H1 (cell line): ENCODE data around the gene TEAD4.
A peak's percentile ranks its signal among the peaks of the same experiment; 100 is the strongest.

ENCODE experiments used
- CREB1 ChIP-seq: IDR thresholded peaks from 2 replicates; pipeline ENCODE4 v1.6.1; 2012; ENCODE audit warnings: inconsistent platforms
- CTCF ChIP-seq, 3 experiments: IDR thresholded peaks; 1 replicate in 2 of 3; 2 replicates in 1 of 3; pipeline versions ENCODE4 v1.5.1 to v1.6.1; 2011; ENCODE audit warnings: low read length in 3 of 3, mild to moderate bottlenecking in 3 of 3, inconsistent platforms in 2 of 3, low read depth in 1 of 3, moderate library complexity in 1 of 3; ENCODE audit not compliant: insufficient read depth in 1 of 3; ENCODE audit errors: control extremely low read depth in 1 of 3
- EZH2 ChIP-seq: fragments of 200-600 bp; sonication (generic); IDR thresholded peaks from 2 replicates; pipeline ENCODE4 v1.7.1; 2012; ENCODE audit warnings: low read depth, mild to moderate bottlenecking, moderate library complexity, low read length, inconsistent platforms; ENCODE audit not compliant: severe bottlenecking
- KDM1A ChIP-seq: fragments of 200-600, 300-600 bp; sonication (generic); IDR thresholded peaks from 2 replicates; pipeline ENCODE4 v1.7.1; 2016; ENCODE audit warnings: mild to moderate bottlenecking, low read length, borderline replicate concordance
- POLR2AphosphoS5 ChIP-seq: IDR thresholded peaks from 2 replicates; pipeline ENCODE4 v1.6.1; 2011; ENCODE audit warnings: low read depth, low read length
- RXRA ChIP-seq: IDR thresholded peaks from 2 replicates; pipeline ENCODE4 v1.6.1; 2011; ENCODE audit warnings: low read depth, mild to moderate bottlenecking, low read length, moderate library complexity; ENCODE audit not compliant: insufficient read depth
- SP2 ChIP-seq: IDR thresholded peaks from 2 replicates; pipeline ENCODE4 v1.6.1; 2012; ENCODE audit warnings: mild to moderate bottlenecking, low read length, inconsistent platforms
- SRF ChIP-seq: IDR thresholded peaks from 2 replicates; pipeline ENCODE4 v1.6.1; 2011; ENCODE audit warnings: mild to moderate bottlenecking, low read depth, low read length, moderate library complexity

- TF ChIP-seq POLR2AphosphoS5 (no peak), KDM1A (no peak), CTCF (IDR thresholded peaks at IDR 0.05; ENCODE audit: control extremely low read depth in 1 of 3, insufficient read depth in 1 of 3, low read depth in 1 of 3, low read length in 3 of 3) (peak; percentile 95 to 99 (median 99)), EZH2 (no peak), RXRA (0 out of 2 replicates have a peak, but pooled peaks have one; percentile 3), CREB1 (no peak), SP2 (no peak), SRF (no peak)
These were observed 114.4 kb downstream of the TEAD4 start for GRCh38 chr12:3073438-3074250.
